Smooth muscle cell (in vitro differentiated cells): ENCODE measurements around the gene SERPINA4. TPM values are rescaled to one million over a fixed set of nuclear protein-coding genes. Genes with fewer than 3 reads are reported as not detected.

ENCODE experiments used
- DNase-seq: peaks from one replicate; lab custom pipeline; 2025; ENCODE audit not compliant: unreplicated experiment; lab: John Stamatoyannopoulos, UW
- H2AFZ ChIP-seq: fragments of 200-600 bp; sonication (generic); 2 replicates; pipeline ENCODE4 v1.6.0; 2016; ENCODE audit warnings: antibody characterized with exemption, low read depth, mild to moderate bottlenecking
- H3F3A ChIP-seq: fragments of 200-600 bp; sonication (generic); 2 replicates; pipeline ENCODE4 v1.6.0; 2017; ENCODE audit warnings: antibody characterized with exemption, low read depth
- H3K27ac ChIP-seq: fragments of 200-600 bp; sonication (generic); 2 replicates; pipeline ENCODE4 v1.5.1; 2016; ENCODE audit warnings: low read depth, mild to moderate bottlenecking
- H3K27me3 ChIP-seq: fragments of 200-600 bp; sonication (generic); 2 replicates; pipeline ENCODE4 v1.6.1; 2016; ENCODE audit warnings: low read depth, mild to moderate bottlenecking
- H3K36me3 ChIP-seq: fragments of 200-600 bp; sonication (generic); 2 replicates; pipeline ENCODE4 v1.5.1; 2016; ENCODE audit warnings: low read depth
- H3K4me1 ChIP-seq: fragments of 200-600 bp; sonication (generic); 2 replicates; pipeline ENCODE4 v1.5.1; 2016; ENCODE audit warnings: low read depth
- H3K4me2 ChIP-seq: fragments of 200-600 bp; sonication (generic); 2 replicates; pipeline ENCODE4 v1.6.0; 2016; ENCODE audit warnings: mild to moderate bottlenecking
- H3K4me3 ChIP-seq: fragments of 200-600 bp; sonication (generic); 2 replicates; pipeline ENCODE4 v1.5.1; 2016; ENCODE audit warnings: mild to moderate bottlenecking
- H3K79me2 ChIP-seq: fragments of 200-600 bp; sonication (generic); 2 replicates; pipeline ENCODE4 v1.6.0; 2016; ENCODE audit warnings: low read depth, mild to moderate bottlenecking
- H3K9ac ChIP-seq: fragments of 200-600 bp; sonication (generic); 2 replicates; pipeline ENCODE4 v1.6.0; 2016; ENCODE audit warnings: low read depth
- H3K9me3 ChIP-seq: fragments of 200-600 bp; sonication (generic); replicated peaks from 2 replicates; pipeline ENCODE4 v1.5.1; 2016; ENCODE audit warnings: low read depth
- H4K20me1 ChIP-seq: fragments of 200-600 bp; sonication (generic); 2 replicates; pipeline ENCODE4 v1.6.0; 2016; ENCODE audit warnings: low read depth
- CTCF ChIP-seq: fragments of 200-600 bp; sonication (generic); IDR thresholded peaks from 2 replicates; pipeline ENCODE4 v1.5.1; 2017; ENCODE audit warnings: borderline replicate concordance, mild to moderate bottlenecking, antibody characterized with exemption; ENCODE audit not compliant: insufficient read depth, poor library complexity, severe bottlenecking
- WGBS: methylation state at CpG from one replicate; pipeline ENCODE4 v1.1.7; 2016; ENCODE audit warnings: low lambda C conversion rate; 5-methylcytosine and 5-hydroxymethylcytosine counted together
- polyA plus RNA-seq: library from polyadenylated mRNA; unstranded; fragments of >200 nt; fragmentation: Nextera tagmentation; extraction: Ambion mirVana; gene quantifications from 2 replicates; pipeline ENCODE4 v1.2.1, GENCODE V29; 2016
- total RNA-seq: library from RNA; depleted of rRNA; stranded (reverse); fragments of >200 nt; gene quantifications from 2 replicates; pipeline ENCODE4 v1.2.3, GENCODE V29; 2014

Gene SERPINA4
- total and polyA plus RNA-seq, 2 experiments from 2014 or later = not detected

- TF ChIP-seq CTCF = no peak
- Histone ChIP-seq H3K4me1 (no peaks in the 10 kb centered on the region), H3K4me3 (no peak overlapping the region), H3K4me2 (no peak overlapping the region), H2AFZ (no peak overlapping the region), H3K9me3 (no peaks in the 10 kb centered on the region), H3K36me3 (no peaks in the 10 kb centered on the region), H4K20me1 (no peaks in the 10 kb centered on the region), H3K9ac (no peak overlapping the region), H3F3A (no peaks in the 10 kb centered on the region), H3K27ac (no peak overlapping the region), H3K27me3 (no peaks in the 10 kb centered on the region), H3K79me2 (no peaks in the 10 kb centered on the region)
- WGBS = 70% methylated on average over 2 of the region's 2 CpGs
- no peak for DNase-seq
Observed at GRCh38 chr14:94536836-94537235, 24.4 kb upstream of the SERPINA4 start.

- TF ChIP-seq CTCF = no peak
- no peak overlapping the region for H3K9ac ChIP-seq
- no peak overlapping the region for H2AFZ ChIP-seq
- no peaks in the 10 kb centered on the region for H3K9me3 ChIP-seq
- H3F3A ChIP-seq = no peaks in the 10 kb centered on the region
- H3K4me3 ChIP-seq = no peak overlapping the region
- no peaks in the 10 kb centered on the region for H3K36me3 ChIP-seq
- no peaks in the 10 kb centered on the region for H3K4me1 ChIP-seq
- WGBS = 91% methylated on average over 6 of the region's 6 CpGs
- H3K27me3 ChIP-seq = no peaks in the 10 kb centered on the region
- no peaks in the 10 kb centered on the region for H3K79me2 ChIP-seq
- H3K27ac ChIP-seq = no peak overlapping the region
- no peak overlapping the region for H3K4me2 ChIP-seq
- H4K20me1 ChIP-seq = no peaks in the 10 kb centered on the region
- DNase-seq = no peak
Observed at GRCh38 chr14:94538070-94538740, 23.0 kb upstream of the SERPINA4 start.

GRCh38 chr14:94539181-94539580 lies 22.1 kb upstream of the SERPINA4 start:
- no peak overlapping the region for H2AFZ ChIP-seq
- H3K4me1 ChIP-seq = no peaks in the 10 kb centered on the region
- TF ChIP-seq CTCF = no peak
- H3K27me3 ChIP-seq = no peaks in the 10 kb centered on the region
- H3K36me3 ChIP-seq = no peaks in the 10 kb centered on the region
- H3K9ac ChIP-seq = no peak overlapping the region
- H3K4me2 ChIP-seq = no peak overlapping the region
- no peaks in the 10 kb centered on the region for H3F3A ChIP-seq
- no peaks in the 10 kb centered on the region for H3K9me3 ChIP-seq
- 97% methylated on average over 7 of the region's 7 CpGs for WGBS
- H4K20me1 ChIP-seq = no peaks in the 10 kb centered on the region
- no peak overlapping the region for H3K4me3 ChIP-seq
- H3K27ac ChIP-seq = no peak overlapping the region
- no peaks in the 10 kb centered on the region for H3K79me2 ChIP-seq
- no peak for DNase-seq

- WGBS = 65% methylated on average over 13 of the region's 13 CpGs
- Histone ChIP-seq H3K27ac (no peak overlapping the region), H4K20me1 (no peaks in the 10 kb centered on the region), H3K9ac (no peak overlapping the region), H3K4me3 (no peak overlapping the region), H3K79me2 (no peaks in the 10 kb centered on the region), H3K27me3 (no peaks in the 10 kb centered on the region), H3K4me1 (no peaks in the 10 kb centered on the region), H3F3A (no peaks in the 10 kb centered on the region), H3K9me3 (no peaks in the 10 kb centered on the region), H3K4me2 (no peak overlapping the region), H3K36me3 (no peaks in the 10 kb centered on the region), H2AFZ (no peak overlapping the region)
- TF ChIP-seq CTCF = no peak
- DNase-seq = no peak
Observed at GRCh38 chr14:94540031-94540794, 21.0 kb upstream of the SERPINA4 start.
